ENCODE results near the gene GRIK4.

DNA sequence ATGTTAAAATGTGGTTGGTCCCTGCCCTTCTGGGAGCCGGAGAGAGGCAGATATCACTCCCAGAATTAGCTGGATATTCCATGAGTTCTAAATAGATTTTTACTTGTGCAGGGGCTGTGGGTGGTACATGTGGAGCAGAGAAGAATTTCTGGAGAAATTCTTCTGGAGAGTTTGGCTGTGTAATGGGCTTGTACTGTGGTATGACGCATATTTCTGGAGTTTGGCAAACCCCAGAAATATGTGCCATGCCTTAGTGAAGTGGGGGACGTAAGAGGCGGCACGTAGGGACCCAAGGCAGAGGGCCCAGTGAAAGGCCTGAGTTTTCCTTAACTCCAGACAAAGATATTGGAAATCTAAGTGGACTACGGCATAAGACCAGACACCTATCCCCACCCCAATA lies 461.1 kb downstream of the GRIK4 start:
- TF ChIP-seq, protein P1, sequence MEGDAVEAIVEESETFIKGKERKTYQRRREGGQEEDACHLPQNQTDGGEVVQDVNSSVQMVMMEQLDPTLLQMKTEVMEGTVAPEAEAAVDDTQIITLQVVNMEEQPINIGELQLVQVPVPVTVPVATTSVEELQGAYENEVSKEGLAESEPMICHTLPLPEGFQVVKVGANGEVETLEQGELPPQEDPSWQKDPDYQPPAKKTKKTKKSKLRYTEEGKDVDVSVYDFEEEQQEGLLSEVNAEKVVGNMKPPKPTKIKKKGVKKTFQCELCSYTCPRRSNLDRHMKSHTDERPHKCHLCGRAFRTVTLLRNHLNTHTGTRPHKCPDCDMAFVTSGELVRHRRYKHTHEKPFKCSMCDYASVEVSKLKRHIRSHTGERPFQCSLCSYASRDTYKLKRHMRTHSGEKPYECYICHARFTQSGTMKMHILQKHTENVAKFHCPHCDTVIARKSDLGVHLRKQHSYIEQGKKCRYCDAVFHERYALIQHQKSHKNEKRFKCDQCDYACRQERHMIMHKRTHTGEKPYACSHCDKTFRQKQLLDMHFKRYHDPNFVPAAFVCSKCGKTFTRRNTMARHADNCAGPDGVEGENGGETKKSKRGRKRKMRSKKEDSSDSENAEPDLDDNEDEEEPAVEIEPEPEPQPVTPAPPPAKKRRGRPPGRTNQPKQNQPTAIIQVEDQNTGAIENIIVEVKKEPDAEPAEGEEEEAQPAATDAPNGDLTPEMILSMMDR (IDR thresholded peaks at IDR 0.05) = no peak
- TF ChIP-seq POLR2A (IDR thresholded peaks at IDR 0.05) = no peak
